GM19328 (cell line): ENCODE data around the gene IMPDH1.

Source experiments
- ATAC-seq: cut with Tn5 transposase; IDR thresholded peaks from one replicate; pipeline ENCODE4 v1.9.1; 2021; ENCODE audit warnings: mild to moderate bottlenecking, moderate library complexity; ENCODE audit not compliant: unreplicated experiment

Gene IMPDH1

GRCh38 chr7:128363261-128363721, 46.5 kb downstream of the IMPDH1 start:
- ATAC-seq: no peak

DNA sequence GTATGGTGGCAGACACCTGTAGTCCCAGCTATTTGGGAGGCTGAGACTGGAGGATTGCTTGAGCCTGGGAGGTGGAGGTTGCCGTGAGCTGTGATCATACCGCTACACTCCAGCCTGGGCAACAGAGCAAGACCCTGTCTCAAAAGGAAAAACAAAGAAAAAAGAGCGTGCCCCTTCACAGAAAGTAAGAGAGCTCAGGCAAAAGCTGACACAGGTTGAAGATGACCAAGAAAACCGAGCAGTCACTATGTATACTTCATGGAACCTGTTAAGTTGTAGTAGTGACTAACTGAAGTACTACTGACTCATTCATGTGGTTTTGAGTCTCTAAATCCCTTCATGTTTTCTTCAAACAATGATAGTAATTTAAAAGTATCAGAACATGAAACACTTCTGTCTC, 47.1 kb downstream of the IMPDH1 start:
- no peak for ATAC-seq

DNA sequence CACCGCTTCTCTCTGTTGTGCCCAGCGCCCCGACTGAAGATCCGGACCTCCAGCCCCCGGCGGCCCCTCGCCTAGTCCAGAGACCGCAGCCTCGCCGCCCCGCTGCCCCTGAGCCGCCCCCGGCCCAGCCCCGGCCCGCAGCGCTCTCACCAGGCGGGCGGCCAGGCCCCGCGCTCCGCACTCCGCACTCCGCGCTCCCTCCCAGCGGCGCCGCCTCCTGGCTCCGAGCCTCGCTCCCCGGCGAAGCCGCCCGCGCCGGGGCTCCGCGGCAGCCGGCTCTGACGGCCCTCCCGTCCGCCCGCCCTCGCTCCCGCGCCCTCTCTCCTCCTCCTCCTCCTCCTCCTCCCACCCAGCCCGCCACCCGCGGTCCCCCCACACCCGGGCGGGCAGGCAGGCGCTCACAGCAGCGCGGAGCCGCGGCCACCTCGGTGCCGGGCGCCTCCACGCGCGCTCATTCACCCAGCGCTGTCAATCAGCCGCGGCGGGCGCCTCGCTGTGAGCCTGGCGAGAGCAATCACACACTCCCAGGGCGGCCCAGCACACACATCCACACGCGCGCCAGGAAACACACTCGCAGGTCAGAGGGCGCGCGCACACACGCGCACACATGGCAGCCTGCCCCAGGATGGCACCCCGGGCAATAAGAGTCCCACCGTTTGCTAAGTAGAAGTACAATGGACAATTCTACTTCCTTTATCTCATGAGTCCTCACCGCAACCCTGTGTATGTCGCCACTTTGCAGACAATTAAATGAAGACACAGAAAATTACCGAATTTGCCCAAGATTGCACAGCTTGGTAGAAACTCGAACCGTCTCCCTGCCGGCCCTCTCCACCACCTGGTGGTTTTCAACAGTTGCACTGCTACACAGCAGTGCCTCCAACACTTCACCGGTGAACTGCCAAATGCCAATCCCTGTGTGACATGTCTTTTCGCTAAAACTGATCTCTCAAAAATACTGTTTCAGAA, 48.1 kb downstream of the IMPDH1 start, which contains the start of gene PRRT4:
PRRT4 (minus strand) TSS at position 280 of the 969 bp plus-strand sequence.
- no peak for ATAC-seq

DNA sequence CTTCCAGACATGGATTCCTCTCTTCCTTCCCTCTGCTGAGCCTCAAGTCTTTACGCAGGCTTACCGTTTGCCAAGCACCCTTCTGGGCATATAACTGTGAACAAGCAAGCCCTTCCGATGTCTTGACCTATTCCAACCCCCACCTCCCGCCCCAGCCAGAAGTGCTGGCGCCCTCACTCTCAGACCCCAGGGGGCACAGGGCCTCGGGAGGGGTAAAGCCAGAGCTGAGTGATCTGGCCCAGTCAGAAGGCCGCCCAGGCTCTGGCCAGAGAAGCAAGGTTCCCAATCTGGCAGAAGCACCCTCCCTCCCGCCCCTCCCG, 49.5 kb downstream of the IMPDH1 start:
- ATAC-seq: no peak

GRCh38 chr7:128359939-128360338, 49.8 kb downstream of the IMPDH1 start:
- no peak for ATAC-seq

DNA sequence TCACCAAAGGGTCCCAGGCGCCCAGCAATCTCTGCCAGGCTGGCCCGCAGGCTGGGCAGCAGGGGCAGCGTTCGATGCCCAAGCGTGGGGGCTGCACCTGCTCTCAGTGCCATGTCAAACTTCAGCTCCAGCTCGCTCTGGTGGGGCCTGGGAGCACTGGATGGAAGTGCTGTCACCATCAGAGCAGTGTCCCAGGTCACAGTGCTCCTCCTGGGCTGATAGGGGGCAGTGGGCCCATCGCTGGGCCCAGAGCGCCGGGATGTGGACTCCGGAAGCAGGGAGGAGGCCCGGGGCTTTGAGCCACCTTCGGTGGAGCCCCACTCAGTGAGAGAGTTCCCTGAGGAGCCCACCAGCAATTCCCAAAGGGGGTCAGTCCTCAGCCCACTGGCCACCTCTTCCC, 50.4 kb downstream of the IMPDH1 start:
- ATAC-seq: no peak

GRCh38 chr7:128358233-128358632, 51.5 kb downstream of the IMPDH1 start:
- ATAC-seq: no peak

- no peak for ATAC-seq
These were observed 52.6 kb downstream of the IMPDH1 start for GRCh38 chr7:128357217-128357613.

GRCh38 chr7:128356546-128357216, 53.1 kb downstream of the IMPDH1 start:
- no peak for ATAC-seq

DNA sequence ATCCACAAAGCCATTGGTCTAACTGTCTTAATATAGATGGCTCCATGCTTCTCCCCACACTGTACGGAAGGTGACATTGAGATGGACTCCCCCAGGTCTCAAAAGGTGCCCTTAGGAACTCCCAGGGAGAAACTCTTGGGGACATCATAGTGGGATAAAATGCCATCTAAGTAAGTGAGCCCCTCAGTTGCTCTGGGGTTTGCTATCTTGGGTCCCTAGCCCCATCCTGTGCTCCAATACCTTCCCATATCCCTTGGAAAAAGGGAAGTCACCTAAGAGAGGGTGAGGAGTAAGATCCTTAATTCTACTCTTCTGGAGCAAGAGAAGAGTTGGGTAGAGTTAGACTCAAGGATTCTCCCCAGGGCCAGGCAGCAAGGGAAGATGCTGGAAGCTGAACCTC, 56.2 kb downstream of the IMPDH1 start:
- ATAC-seq: no peak

DNA sequence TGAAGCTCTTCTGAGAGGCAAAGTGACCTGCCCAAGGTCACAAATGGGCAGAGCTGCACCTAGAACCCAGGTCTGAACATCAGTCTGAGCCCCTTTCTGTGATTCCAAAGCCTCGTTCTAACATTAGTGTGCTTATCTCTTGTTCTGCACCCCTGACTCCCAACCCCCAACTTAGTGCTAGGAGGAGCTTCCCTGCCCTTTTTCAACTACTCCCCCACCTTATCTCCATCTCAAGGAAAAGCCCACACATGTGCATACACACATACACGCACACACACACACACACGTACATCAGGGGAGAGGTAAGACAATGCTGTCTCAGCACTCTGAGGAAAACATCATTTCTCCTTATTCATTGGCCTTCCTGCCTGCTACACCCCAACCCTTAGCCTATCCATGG, 56.6 kb downstream of the IMPDH1 start:
- no peak for ATAC-seq

- ATAC-seq: no peak
These were observed 57.1 kb downstream of the IMPDH1 start for GRCh38 chr7:128352636-128353035.

DNA sequence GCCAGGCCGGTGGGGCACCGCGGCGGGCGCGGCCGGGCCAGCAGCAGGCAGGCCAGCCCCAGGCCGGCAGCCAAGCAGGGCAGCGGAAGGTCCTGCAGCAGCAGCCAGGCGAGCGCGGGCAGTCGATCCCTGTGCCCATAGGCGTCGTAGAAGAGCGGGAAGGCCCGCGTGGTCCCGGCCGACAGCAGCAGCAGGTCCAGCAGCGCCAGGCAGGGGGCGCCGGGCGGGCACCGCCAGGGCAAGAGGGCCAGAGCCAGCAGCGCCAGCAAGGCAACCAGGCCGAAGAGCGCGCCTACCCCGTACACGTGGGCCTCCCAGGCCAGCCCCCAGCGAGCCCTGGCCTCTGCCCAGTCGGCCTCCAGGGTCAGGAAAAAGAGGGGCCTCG, 57.6 kb downstream of the IMPDH1 start:
- no peak for ATAC-seq

- ATAC-seq: no peak
These were observed 58.3 kb downstream of the IMPDH1 start for GRCh38 chr7:128351296-128352152.

DNA sequence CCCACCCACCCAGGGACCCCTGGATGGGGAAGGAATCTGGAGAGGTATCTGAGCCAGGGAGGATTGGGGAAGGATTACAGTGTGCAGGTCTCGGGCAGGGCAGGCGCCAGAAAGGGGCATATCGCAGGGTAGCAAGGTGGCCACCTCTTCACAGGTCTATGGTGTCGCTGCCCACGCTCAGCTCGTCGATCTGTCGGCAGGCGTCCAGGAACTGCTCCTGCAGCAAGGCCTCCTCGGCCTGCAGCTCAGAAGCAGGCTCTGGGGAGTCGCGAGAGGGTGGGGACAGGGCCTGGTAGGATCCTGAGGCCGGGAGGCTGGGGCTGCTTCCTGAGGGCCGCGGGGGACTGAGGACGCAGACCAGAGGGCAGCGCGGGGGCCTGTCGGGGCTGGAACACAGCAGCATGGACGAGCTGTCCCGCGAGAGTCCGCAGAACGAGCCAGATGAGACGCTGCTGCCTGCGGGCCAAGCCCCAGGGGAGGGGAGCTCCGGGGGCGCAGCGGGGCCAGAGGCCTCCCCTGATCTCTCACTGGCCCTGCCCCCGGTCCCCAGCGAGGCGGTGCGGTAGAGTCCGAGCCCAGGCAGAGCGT, 59.0 kb downstream of the IMPDH1 start:
- ATAC-seq: no peak

DNA sequence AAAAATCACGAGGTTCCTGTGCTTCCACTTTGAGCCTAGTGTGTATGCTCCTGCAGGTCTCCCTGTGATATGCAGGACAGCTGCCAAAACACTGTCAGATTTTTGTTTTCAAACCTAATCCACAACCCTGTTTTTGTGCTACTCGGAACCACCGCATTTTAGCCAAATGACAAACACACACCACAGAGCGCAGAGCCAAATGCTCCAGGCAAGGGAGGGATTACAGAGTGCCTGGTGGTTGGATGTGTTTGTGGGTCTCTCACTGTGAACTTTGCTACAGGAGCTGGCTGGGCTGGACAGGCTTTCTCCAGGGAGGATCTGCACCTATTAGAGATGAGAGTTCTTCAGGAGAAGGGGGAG, 60.3 kb downstream of the IMPDH1 start:
- no peak for ATAC-seq

- ATAC-seq: no peak
These were observed 62.1 kb downstream of the IMPDH1 start for GRCh38 chr7:128347647-128348097.

GRCh38 chr7:128344431-128344774, 65.4 kb downstream of the IMPDH1 start:
- ATAC-seq: no peak

DNA sequence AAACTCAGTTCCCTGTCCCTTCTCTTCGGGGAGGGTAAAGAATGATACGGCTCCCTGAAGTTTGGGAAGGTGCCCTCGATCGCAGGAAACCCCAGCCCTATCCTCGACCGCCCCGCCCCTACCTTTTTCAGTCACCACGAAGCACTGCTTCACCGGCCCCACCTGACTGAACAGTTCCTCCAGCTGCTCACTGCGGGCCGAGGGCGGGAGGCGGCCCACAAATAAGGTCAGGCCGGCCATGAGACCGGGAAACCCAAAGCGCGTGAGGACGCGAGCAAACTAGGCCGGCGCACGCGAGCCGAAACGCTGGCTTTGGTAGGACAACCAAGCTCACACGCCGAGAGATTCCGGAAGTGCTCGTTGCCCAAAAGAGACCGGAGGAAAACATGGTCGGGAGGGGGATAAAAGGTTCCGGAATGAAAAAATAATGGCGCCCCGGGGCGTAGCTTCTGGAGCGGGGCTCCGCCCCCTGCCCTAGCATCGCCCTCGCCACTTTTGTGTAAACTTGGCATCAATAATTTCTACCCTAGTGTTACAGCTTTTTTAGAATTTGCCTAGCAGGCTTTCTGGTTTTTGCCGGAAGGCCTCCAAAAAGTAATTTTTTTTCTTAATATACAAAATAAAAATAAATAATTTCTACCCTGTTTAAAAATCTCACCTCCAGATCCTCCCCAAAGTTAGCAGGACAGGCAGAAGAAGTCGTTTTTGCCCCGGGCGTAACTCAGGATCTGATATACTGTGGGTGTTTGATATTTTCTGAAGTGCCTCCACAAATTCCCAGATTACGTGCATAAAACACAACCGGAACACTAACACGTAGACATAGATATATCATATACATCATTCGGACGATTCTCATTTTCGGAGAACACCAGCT, 66.0 kb downstream of the IMPDH1 start, which contains the start of gene RBM28:
RBM28 (minus strand) TSS at position 355 of the 877 bp plus-strand sequence; CDS start at position 240, 115 bp downstream.
- peak; percentile 95 for ATAC-seq
